Neuron (in vitro differentiated cells): Measurements from ENCODE around the gene SEMA4A.
A peak's percentile ranks its signal among the peaks of the same experiment; 100 is the strongest.

Experiments used
- H2AFZ ChIP-seq: one replicate; pipeline ENCODE4 v1.6.1; 2013; ENCODE audit warnings: low read depth, mild to moderate bottlenecking, inconsistent platforms, low read length, moderate library complexity
- H3K27me3 ChIP-seq: one replicate; pipeline ENCODE4 v1.6.1; 2013; ENCODE audit warnings: low read length; ENCODE audit not compliant: insufficient read depth
- H3K36me3 ChIP-seq: one replicate; pipeline ENCODE4 v1.6.1; 2013; ENCODE audit warnings: low read length; ENCODE audit not compliant: insufficient read depth
- H3K4me1 ChIP-seq: one replicate; pipeline ENCODE4 v1.6.1; 2013; ENCODE audit warnings: low read length; ENCODE audit not compliant: insufficient read depth
- H3K4me3 ChIP-seq: 2 replicates; pipeline ENCODE4 v1.5.1; 2013; ENCODE audit warnings: mild to moderate bottlenecking, low read length, moderate library complexity
- H3K9me3 ChIP-seq: one replicate; pipeline ENCODE4 v1.6.1; 2013; ENCODE audit warnings: low read length

Gene SEMA4A

GRCh38 chr1:156153362-156153761 lies at the start of gene SEMA4A:
TSS of gene SEMA4A (plus strand) at chr1:156153585. CDS start at chr1:156154579, 994 bp downstream.
- H2AFZ ChIP-seq = no peak within 1 kb of the TSS
- peaks cover 21% of the 10 kb centered on the region for H3K4me1 ChIP-seq
- H3K9me3 ChIP-seq = no peaks in the 10 kb centered on the region
- H3K4me3 ChIP-seq = no peak within 1 kb of the TSS
- no peaks in the 10 kb centered on the region for H3K36me3 ChIP-seq
- H3K27me3 ChIP-seq = peaks cover 7% of the 10 kb centered on the region

GRCh38 chr1:156104065-156104810 lies 49.1 kb upstream of the SEMA4A start:
- Histone ChIP-seq H2AFZ (no peak overlapping the region), H3K9me3 (no peaks in the 10 kb centered on the region), H3K4me3 (no peak overlapping the region), H3K4me1 (peaks cover 43% of the 10 kb centered on the region), H3K36me3 (peaks cover 12% of the 10 kb centered on the region), H3K27me3 (no peaks in the 10 kb centered on the region)

GRCh38 chr1:156104861-156105832 lies 48.2 kb upstream of the SEMA4A start:
- Histone ChIP-seq H3K4me1 (peaks cover 43% of the 10 kb centered on the region), H3K9me3 (no peaks in the 10 kb centered on the region)

GRCh38 chr1:156106624-156107488 lies 46.5 kb upstream of the SEMA4A start:
- no peaks in the 10 kb centered on the region for H3K36me3 ChIP-seq
- H3K4me1 ChIP-seq = peaks cover 43% of the 10 kb centered on the region
- no peaks in the 10 kb centered on the region for H3K9me3 ChIP-seq
- no peak overlapping the region for H2AFZ ChIP-seq
- H3K27me3 ChIP-seq = no peaks in the 10 kb centered on the region
- peak overlapping the region; percentile 8 for H3K4me3 ChIP-seq

More at GRCh38 chr1:156104861-156105832, 48.2 kb upstream of the SEMA4A start:
- peak overlapping the region; percentile 35 for H3K4me3 ChIP-seq
- H3K36me3 ChIP-seq = peaks cover 8% of the 10 kb centered on the region
- H3K27me3 ChIP-seq = no peaks in the 10 kb centered on the region
- H2AFZ ChIP-seq = no peak overlapping the region

- H3K4me1 ChIP-seq = peaks cover 42% of the 10 kb centered on the region
- H3K9me3 ChIP-seq = no peaks in the 10 kb centered on the region
- H3K4me3 ChIP-seq = no peak overlapping the region
- no peak overlapping the region for H2AFZ ChIP-seq
- no peaks in the 10 kb centered on the region for H3K36me3 ChIP-seq
- no peaks in the 10 kb centered on the region for H3K27me3 ChIP-seq
Measured at GRCh38 chr1:156108057-156108456, 45.3 kb upstream of the SEMA4A start.

- Histone ChIP-seq H3K4me1 (peaks cover 42% of the 10 kb centered on the region), H2AFZ (no peak overlapping the region), H3K9me3 (no peaks in the 10 kb centered on the region), H3K4me3 (no peak overlapping the region), H3K36me3 (no peaks in the 10 kb centered on the region), H3K27me3 (no peaks in the 10 kb centered on the region)
Measured at GRCh38 chr1:156108664-156109241, 44.6 kb upstream of the SEMA4A start.

GRCh38 chr1:156110252-156110651 lies 43.1 kb upstream of the SEMA4A start:
- Histone ChIP-seq H2AFZ (no peak overlapping the region), H3K9me3 (no peaks in the 10 kb centered on the region), H3K36me3 (peaks cover 5% of the 10 kb centered on the region), H3K4me3 (no peak overlapping the region), H3K27me3 (no peaks in the 10 kb centered on the region), H3K4me1 (peaks cover 36% of the 10 kb centered on the region)

GRCh38 chr1:156111355-156111962 lies 41.9 kb upstream of the SEMA4A start:
- Histone ChIP-seq H3K4me1 (peaks cover 37% of the 10 kb centered on the region), H3K9me3 (no peaks in the 10 kb centered on the region), H2AFZ (no peak overlapping the region), H3K36me3 (peaks cover 12% of the 10 kb centered on the region), H3K4me3 (no peak overlapping the region), H3K27me3 (no peaks in the 10 kb centered on the region)

- no peak overlapping the region for H3K4me3 ChIP-seq
- H3K9me3 ChIP-seq = no peaks in the 10 kb centered on the region
Measured at GRCh38 chr1:156112276-156113137, 40.9 kb upstream of the SEMA4A start.

GRCh38 chr1:156113282-156113950 lies 40.0 kb upstream of the SEMA4A start:
- peaks cover 12% of the 10 kb centered on the region for H3K36me3 ChIP-seq
- H3K4me3 ChIP-seq = no peak overlapping the region
- H3K4me1 ChIP-seq = peaks cover 29% of the 10 kb centered on the region
- H3K9me3 ChIP-seq = no peaks in the 10 kb centered on the region
- no peak overlapping the region for H2AFZ ChIP-seq
- H3K27me3 ChIP-seq = no peaks in the 10 kb centered on the region

More at GRCh38 chr1:156112276-156113137, 40.9 kb upstream of the SEMA4A start:
- peaks cover 12% of the 10 kb centered on the region for H3K36me3 ChIP-seq
- no peaks in the 10 kb centered on the region for H3K27me3 ChIP-seq
- peaks cover 29% of the 10 kb centered on the region for H3K4me1 ChIP-seq
- H2AFZ ChIP-seq = no peak overlapping the region
